Activated naive CD4-positive, alpha-beta T cell treated with anti-CD3 and anti-CD28 coated beads, Interleukin-2, amount 10 ng/mL, durations not matched to agents 7 days and 5 days (primary cell): Measurements from ENCODE around the gene POLR2J.
"Not testable (repeated sequence)": the region's sequence is repeated elsewhere in the genome, so short reads cannot be mapped to it uniquely, and the experiment has no call there.

Experiments
- CTCF ChIA-PET: fragments of 350-600 bp; sonication (Branson Sonifier 250); formaldehyde crosslinking; loops from one replicate; lab custom pipeline; 2021; ENCODE audit warnings: antibody characterized with exemption; lab: Charles Lee
- DNase-seq: peaks from one replicate; pipeline ENCODE4 v3.0.0-alpha.2; 2020
- H3K27ac Mint-ChIP-seq: one replicate; pipeline ENCODE4 v1.8.0; 2021; ENCODE audit warnings: mild to moderate bottlenecking, moderate library complexity, mixed read lengths
- H3K27me3 Mint-ChIP-seq: one replicate; pipeline ENCODE4 v1.8.0; 2021; ENCODE audit warnings: mild to moderate bottlenecking, mixed read lengths
- H3K36me3 Mint-ChIP-seq: one replicate; pipeline ENCODE4 v1.8.0; 2021; ENCODE audit warnings: mixed read lengths
- H3K4me1 Mint-ChIP-seq: one replicate; pipeline ENCODE4 v1.8.0; 2021; ENCODE audit warnings: mixed read lengths
- H3K4me3 Mint-ChIP-seq: one replicate; pipeline ENCODE4 v1.8.0; 2021; ENCODE audit warnings: mild to moderate bottlenecking, moderate library complexity, mixed read lengths
- H3K9me3 Mint-ChIP-seq: one replicate; pipeline ENCODE4 v1.8.0; 2021; ENCODE audit warnings: mixed read lengths

The POLR2J gene

DNA sequence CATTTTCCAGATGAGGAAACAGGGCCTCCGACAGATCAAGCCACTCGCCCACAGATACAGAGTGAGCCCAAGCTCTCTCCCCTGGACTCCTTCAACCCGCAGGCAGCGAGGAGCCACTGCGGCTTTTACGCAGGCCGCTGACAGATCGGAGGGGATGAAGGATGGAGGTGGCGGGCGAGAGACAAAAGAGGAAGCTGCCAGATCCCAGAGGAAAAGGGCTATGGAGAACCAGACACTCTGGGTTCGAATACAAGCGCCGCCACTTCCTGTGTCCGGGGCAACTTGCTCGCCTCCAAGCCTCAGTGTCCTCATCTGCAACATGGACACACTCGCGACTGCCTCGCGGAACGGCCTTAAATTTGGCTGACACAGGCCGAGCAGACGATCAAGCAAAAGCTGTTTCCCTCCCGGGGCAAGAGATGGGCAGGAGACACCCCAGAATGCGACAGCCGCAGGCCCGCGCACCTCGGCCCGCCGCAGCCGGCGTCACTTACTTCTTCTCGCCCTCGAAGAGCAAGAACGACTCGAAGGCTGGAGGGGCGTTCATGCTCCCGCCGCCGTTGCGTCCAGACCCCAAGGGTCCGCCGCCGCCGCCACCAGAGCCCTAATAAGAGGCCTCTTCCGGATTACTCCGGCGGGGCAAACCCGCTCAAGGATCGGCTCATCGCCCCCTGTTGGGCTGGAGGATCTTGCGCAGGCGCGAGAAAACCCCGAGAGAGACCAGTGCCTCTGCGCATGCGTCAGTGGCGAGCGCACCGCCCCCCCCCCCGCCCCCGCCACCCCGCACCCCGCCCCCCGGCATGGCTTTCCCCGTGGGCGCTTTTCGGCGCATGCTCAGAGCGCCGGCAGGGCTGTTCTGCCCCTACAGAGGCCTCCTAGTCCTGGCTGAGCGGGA is at the start of gene POLR2J:
POLR2J (minus strand) TSS at position 609 of the 895 bp plus-strand sequence; CDS start at position 547, 62 bp downstream.
- Mint-ChIP-seq H3K4me3 (peak within 1 kb of the TSS; percentile 88), H3K27ac (peak within 1 kb of the TSS; percentile 88)
- H3K9me3 Mint-ChIP-seq, H3K4me1 Mint-ChIP-seq, H3K27me3 Mint-ChIP-seq, CTCF ChIA-PET, H3K36me3 Mint-ChIP-seq: not testable (repeated sequence)
- DNase-seq = peak; percentile 96

DNA sequence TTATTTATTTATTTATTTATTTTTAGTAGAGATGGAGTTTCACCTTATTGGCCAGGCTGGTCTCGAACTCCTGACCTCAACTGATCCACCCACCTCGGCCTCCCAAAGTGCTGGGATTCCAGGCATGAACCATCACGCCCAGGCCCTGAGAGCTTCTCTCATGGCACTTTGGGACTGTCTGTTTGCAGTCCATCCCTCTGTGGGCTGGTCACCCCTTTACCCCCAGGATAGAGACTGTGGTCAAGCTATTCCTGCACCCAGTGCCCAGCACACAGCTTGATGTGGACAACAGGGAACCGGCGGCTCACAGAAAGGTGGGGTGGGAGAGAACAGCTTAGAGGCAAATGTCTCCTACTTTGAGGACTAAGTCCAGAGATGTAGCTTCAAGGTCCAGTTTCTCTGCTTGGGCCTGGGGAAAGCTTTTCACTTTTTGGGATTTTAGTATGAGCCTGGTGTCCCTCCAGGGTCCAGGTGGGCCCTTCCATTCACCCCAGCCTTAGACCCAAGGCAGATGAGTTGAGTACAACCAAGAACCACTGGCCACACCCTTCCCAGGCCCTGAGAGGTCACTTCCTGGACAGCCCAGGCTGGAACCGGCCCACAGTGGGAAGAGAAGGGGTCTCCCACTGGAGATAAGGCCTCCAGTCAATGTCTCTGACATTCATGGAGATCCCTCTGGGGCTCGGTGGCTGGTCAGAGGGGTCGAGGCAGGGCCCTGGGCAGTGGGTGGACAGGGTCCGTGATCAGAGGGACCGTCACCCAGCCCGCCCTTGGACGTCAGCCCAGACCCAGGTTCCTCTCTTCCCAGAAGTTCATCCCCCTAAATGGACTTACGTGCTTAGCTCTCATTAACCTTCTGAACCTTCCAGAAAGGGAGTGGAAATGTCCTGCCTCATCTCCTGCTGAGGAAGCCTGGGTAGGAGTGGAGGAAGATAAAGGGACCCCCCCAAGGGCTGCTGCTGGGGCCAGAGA is 49.4 kb upstream of the POLR2J start:
- H3K27me3 Mint-ChIP-seq, H3K27ac Mint-ChIP-seq, CTCF ChIA-PET, H3K4me3 Mint-ChIP-seq, DNase-seq, H3K36me3 Mint-ChIP-seq, H3K4me1 Mint-ChIP-seq, H3K9me3 Mint-ChIP-seq: not testable (repeated sequence)

DNA sequence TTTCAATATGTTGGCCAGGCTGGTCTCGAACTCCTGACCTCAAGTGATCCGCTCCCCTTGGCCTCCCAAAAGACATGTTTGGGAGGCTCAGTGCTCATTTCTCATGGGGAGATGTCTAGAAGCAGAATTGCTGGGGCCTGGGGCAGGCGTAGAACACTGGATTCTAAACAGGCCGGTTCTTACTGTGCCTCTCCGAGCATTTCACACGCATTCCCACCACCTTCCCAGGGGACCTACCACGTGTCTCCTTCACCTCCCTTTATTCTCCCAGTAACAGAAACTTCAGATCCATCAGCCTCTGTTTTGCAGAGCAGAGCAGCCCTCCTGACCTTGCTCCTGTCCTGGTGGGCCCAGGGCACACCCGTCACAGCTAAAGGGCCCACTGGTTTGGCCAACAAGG is 48.5 kb upstream of the POLR2J start:
- H3K27ac Mint-ChIP-seq, H3K36me3 Mint-ChIP-seq, H3K27me3 Mint-ChIP-seq, H3K9me3 Mint-ChIP-seq, CTCF ChIA-PET, DNase-seq, H3K4me1 Mint-ChIP-seq, H3K4me3 Mint-ChIP-seq: not testable (repeated sequence)

DNA sequence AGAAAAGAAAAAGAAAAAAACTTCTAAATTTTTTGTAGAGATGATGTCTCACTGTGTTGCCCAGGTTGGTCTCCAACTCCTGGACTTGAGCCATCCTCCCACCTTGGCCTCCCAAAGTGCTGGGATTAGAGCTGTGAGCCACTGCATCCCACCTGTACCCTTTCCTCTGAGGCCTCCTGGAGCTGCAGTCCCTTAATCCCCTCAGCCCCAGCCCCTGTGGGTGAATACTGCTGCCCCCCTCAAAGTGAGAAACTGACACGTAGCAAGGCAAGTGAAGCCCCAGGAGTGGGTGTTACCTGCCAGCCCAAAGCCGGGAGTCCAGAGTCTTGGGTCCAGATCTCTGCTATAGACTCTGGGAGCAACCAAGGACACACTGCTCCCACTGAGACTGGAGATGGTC is 46.1 kb upstream of the POLR2J start:
- DNase-seq, H3K4me3 Mint-ChIP-seq, H3K9me3 Mint-ChIP-seq, CTCF ChIA-PET, H3K4me1 Mint-ChIP-seq, H3K27me3 Mint-ChIP-seq, H3K36me3 Mint-ChIP-seq, H3K27ac Mint-ChIP-seq: not testable (repeated sequence)

GRCh38 chr7:102520797-102521196 is 42.1 kb upstream of the POLR2J start:
- DNase-seq, H3K4me1 Mint-ChIP-seq, CTCF ChIA-PET, H3K4me3 Mint-ChIP-seq, H3K9me3 Mint-ChIP-seq, H3K36me3 Mint-ChIP-seq, H3K27ac Mint-ChIP-seq, H3K27me3 Mint-ChIP-seq: not testable (repeated sequence)

DNA sequence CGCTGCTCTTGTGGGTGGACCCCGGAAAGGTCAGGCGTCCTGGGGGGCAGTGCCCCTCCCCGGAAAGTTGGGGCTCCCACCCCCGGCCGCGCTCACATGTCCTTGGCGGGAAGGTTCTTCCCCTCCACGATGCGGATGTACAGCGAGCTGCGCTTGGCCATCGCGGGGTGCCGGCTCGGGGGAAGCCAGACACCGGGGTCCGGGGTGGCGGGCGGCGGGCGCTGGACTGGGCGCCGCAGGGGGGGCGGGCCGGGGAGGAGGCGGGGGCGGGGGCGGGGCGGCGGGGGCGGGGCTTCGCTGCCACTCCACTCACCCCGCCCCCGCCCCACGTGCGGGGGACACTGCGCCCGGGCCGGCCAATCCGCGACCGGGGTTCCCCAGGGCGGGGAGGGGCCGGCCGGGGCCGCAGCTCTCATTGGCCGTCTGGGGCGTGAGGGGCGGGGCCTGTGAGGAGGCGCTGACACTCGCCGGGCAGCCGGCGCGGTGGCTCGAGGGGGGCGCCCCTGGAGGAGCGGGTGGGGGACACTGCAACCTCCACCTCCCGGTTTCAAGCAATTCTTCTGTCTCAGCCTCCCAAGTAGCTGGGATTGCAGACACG is 38.9 kb upstream of the POLR2J start, which contains the start of gene RASA4B:
RASA4B (minus strand) TSS at position 228 of the 598 bp plus-strand sequence; CDS start at position 161, 67 bp downstream.
- H3K27ac Mint-ChIP-seq, H3K4me1 Mint-ChIP-seq, H3K36me3 Mint-ChIP-seq, H3K4me3 Mint-ChIP-seq, H3K9me3 Mint-ChIP-seq, H3K27me3 Mint-ChIP-seq, CTCF ChIA-PET: not testable (repeated sequence)
- DNase-seq = peak; percentile 39

DNA sequence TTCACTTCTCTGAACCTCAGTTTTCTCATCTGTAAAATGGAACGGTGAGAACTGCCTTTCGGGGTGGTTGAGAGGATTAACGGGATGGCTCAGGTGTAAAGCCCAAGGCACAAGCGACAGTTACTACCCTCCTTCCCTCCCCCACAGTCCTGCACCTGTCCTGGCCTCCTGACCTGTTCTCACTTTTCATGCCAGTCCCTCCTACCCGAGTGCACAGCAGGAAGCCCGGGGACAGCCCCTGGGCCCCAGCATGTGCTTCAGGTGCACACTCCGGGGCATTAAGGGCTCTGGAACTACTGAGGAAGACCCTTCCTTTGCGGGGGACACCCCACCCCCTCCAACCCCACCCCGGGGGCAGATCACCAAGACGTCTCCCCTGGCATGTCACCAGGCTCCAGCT is 38.2 kb upstream of the POLR2J start:
- H3K27me3 Mint-ChIP-seq, CTCF ChIA-PET, H3K4me1 Mint-ChIP-seq, H3K9me3 Mint-ChIP-seq, H3K4me3 Mint-ChIP-seq, H3K36me3 Mint-ChIP-seq, H3K27ac Mint-ChIP-seq, DNase-seq: not testable (repeated sequence)

- DNase-seq, H3K36me3 Mint-ChIP-seq, H3K4me1 Mint-ChIP-seq, H3K27ac Mint-ChIP-seq, H3K4me3 Mint-ChIP-seq, H3K9me3 Mint-ChIP-seq, CTCF ChIA-PET, H3K27me3 Mint-ChIP-seq: not testable (repeated sequence)
These were observed 37.2 kb upstream of the POLR2J start for GRCh38 chr7:102515889-102516288.

GRCh38 chr7:102514881-102515721 is 36.4 kb upstream of the POLR2J start:
- H3K27ac Mint-ChIP-seq, H3K4me3 Mint-ChIP-seq, DNase-seq, H3K9me3 Mint-ChIP-seq, H3K4me1 Mint-ChIP-seq, CTCF ChIA-PET, H3K27me3 Mint-ChIP-seq, H3K36me3 Mint-ChIP-seq: not testable (repeated sequence)

DNA sequence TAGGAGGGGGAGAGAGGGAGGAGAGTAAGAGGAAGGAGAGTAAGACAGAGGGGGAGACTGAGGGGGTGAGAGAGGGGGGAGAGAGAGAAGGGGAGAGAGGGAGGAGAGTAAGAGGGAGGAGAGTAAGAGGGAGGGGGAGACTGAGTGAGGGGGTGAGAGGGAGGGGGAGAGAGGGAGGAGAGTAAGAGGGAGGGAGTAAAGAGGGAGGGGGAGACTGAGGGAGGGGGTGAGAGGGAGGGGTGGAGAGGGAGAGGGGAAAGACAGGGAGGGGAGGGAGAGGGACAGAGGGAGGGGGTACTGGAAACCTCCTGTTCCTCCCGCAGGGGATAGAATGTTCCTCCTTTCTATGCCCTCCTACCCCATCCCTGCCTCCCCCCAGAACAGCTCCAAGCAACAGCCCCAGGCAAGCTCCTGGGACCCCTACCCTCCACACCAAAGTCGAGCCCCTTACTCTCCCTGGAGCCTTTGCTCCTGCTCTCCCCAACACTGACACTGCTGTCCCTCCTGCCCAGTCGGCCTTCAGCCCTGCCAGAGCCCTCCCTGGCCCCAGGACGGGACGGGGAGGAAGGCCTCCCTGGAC is 34.0 kb upstream of the POLR2J start:
- H3K27me3 Mint-ChIP-seq, H3K36me3 Mint-ChIP-seq, H3K4me1 Mint-ChIP-seq, H3K9me3 Mint-ChIP-seq, H3K4me3 Mint-ChIP-seq, H3K27ac Mint-ChIP-seq, CTCF ChIA-PET: not testable (repeated sequence)
- peak; percentile 20 for DNase-seq

DNA sequence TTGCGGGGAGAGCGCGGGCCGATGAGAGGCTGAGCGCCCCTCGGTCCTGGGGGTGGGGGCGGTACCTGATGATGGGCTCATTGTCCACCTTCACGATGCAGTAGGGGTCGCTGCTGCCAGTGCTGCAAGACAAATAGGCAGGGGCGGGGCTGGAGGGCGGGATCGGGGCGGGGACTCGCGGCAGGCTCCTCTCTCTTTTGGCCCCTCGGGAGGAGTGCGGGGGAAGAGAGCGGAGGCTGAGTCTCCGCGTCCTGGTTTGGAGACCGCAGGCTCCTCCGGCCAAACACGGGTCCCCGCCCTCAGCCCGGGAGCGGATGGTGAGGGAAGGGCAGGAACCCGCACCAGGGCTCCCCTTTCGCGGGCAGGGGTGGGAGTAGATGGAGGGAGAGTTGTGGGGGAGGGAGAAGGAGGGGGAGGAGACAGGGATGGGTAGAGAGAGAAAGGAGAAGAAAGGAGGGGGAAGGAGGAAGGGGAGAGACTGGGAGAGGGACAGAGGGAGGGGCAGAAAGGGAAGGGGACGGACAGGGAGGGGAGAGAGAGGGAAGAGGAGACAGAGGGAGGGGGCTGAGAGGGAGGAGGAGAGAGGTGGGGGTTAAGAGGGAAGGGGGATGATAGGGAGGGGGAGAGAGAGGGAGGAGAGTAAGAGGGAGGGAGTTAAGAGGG is 33.3 kb upstream of the POLR2J start:
- CTCF ChIA-PET, H3K27me3 Mint-ChIP-seq, DNase-seq, H3K4me1 Mint-ChIP-seq, H3K36me3 Mint-ChIP-seq, H3K4me3 Mint-ChIP-seq, H3K27ac Mint-ChIP-seq, H3K9me3 Mint-ChIP-seq: not testable (repeated sequence)

DNA sequence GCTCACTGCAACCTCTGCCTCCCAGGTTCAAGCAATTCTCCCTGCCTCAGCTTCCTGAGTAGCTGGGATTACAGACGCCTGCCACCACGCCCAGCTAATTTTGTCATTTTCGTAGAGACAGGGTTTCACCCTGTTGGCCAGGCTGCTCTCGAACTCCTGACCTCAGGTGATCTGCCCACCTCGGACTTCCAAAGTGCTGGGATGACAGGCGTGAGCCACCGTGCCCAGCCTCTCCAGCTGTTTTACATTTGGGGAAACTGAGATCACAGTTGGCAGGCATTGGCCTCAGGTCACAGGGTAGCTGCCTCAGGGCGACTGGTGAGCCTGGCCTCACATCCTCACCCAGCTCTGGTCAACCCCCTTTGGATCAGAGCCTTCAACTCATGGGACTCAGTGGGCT is 31.9 kb upstream of the POLR2J start:
- H3K27me3 Mint-ChIP-seq, H3K36me3 Mint-ChIP-seq, H3K9me3 Mint-ChIP-seq, H3K4me3 Mint-ChIP-seq, CTCF ChIA-PET, H3K4me1 Mint-ChIP-seq, H3K27ac Mint-ChIP-seq: not testable (repeated sequence)
- peak; percentile 13 for DNase-seq

DNA sequence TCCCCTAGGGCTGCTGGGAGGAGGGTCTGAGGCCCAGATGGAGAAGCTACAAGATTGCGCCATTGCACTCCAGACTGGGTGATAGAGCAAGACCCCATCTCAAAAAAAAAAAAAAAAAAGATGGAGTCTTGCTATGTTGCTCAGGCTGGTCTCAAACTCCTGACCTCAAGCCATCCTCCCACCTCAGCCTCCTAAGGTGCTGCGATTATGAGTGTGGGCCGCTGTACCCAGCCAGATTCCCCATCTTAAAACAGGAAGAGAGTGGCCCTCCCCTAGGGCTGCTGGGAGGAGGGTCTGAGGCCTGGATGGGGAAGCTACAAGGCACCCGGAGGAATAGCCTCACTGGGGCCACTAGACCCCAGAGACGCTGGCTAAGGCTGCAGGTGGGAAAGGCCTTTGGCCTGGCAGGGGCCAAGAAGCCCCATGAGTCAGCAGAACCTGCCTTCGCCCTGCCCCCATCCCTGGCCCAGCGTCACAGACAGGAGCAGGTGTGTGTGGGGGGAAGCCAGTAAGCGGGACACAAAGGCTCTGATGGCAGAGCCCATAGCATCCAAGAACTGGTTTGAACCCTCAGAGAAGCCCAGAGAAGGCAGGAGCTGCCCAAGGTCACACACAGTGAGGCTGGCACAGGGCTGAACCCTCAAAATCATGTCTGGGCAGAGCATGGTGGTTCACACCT is 28.8 kb upstream of the POLR2J start:
- CTCF ChIA-PET, DNase-seq, H3K4me3 Mint-ChIP-seq, H3K36me3 Mint-ChIP-seq, H3K27me3 Mint-ChIP-seq, H3K4me1 Mint-ChIP-seq, H3K9me3 Mint-ChIP-seq, H3K27ac Mint-ChIP-seq: not testable (repeated sequence)
